Gastroesophageal sphincter (tissue), 3 donors: ENCODE results near the gene GYS1.
"Not testable (repeated sequence)": the region's sequence is repeated elsewhere in the genome, so short reads cannot be mapped to it uniquely, and the experiment has no call there.

Experiments used
- CTCF ChIP-seq, 4 experiments: fragments of 200-600 bp in 2 of 4; fragments of 450-650 bp in 2 of 4; sonication (generic) in 1 of 4; IDR thresholded peaks; one replicate each; pipeline ENCODE4 v1.5.1; 2017 to 2019; ENCODE audit warnings: antibody characterized with exemption in 4 of 4, mild to moderate bottlenecking in 2 of 4, moderate library complexity in 2 of 4
- POLR2A ChIP-seq, 2 donors: fragments of 450-650 bp; IDR thresholded peaks; one replicate each; pipeline ENCODE4 v1.6.1; 2017; ENCODE audit warnings: antibody characterized with exemption in 2 of 2, mild to moderate bottlenecking in 2 of 2, moderate library complexity in 1 of 2

- TF ChIP-seq CTCF (IDR thresholded peaks at IDR 0.05) = peak in 2 of 4 experiments; percentile 18 to 20
- not testable (repeated sequence) for TF ChIP-seq POLR2A (IDR thresholded peaks at IDR 0.05)
Observed at GRCh38 chr19:49031642-49032301, 38.7 kb upstream of the GYS1 start, which contains the start of gene CGB2.
